DMS53 (cell line): ENCODE data around the gene LRMDA.

ENCODE experiments used
- DNase-seq: peaks from one replicate; lab custom pipeline; 2025; lab: John Stamatoyannopoulos, UW

Gene LRMDA

DNA sequence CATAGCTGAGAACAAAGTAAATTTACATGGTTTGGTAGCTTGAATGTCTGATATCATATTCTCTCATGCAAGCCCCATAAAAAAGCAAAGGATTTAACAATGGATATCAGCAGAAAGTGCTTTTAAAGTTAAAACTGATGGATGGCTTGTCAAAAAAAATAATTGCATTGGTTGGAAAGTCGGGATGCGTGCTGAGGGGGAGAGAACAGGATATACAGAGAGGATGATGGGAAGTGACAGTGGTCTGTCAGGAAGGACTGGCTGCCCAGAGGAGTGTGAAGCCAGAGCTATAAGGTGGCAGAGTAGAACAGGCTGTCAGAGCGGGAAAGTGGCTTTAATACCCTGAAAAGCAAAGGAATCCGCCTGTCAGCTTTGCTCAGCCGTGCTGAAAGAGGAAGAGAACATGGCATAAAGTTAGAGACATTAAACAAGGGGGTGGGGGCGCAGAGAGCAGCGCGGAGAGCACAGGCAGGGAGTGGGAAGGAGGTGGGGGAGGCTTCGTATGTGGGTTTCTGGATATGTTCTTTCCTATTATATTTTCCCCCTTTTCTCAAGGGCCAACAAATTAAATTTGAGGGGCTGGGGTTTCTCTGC lies 493.0 kb downstream of the LRMDA start:
- DNase-seq = no peak

GRCh38 chr10:75925999-75926398 lies 494.6 kb downstream of the LRMDA start:
- no peak for DNase-seq

- DNase-seq = no peak
Observed at GRCh38 chr10:75926763-75927162, 495.3 kb downstream of the LRMDA start.

GRCh38 chr10:75928231-75928630 lies 496.8 kb downstream of the LRMDA start:
- DNase-seq = no peak

DNA sequence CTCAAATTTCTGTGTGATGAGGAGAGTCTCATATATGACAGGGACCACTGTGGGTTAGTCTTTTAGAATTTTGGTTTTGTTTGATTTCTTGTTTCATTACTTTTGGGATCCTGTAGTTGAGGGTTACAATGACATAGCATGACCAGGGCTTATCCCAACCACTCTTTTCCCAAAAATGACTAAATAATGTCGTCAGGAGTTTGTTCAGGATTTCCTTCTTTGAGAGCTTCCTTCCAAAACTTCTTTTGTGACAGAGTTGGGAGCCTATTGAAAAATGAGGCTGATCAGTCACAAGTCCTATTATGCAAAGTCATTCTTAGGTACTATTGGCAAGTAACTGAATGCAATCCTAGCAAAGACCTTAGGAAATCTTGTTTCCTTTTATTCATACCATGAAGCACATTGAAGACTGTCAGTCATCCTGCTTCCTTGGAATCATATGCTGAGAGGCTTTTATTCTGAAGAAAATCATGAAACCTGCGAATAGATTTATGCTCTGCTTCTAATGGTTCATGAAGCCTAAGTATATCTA lies 498.3 kb downstream of the LRMDA start:
- no peak for DNase-seq

DNA sequence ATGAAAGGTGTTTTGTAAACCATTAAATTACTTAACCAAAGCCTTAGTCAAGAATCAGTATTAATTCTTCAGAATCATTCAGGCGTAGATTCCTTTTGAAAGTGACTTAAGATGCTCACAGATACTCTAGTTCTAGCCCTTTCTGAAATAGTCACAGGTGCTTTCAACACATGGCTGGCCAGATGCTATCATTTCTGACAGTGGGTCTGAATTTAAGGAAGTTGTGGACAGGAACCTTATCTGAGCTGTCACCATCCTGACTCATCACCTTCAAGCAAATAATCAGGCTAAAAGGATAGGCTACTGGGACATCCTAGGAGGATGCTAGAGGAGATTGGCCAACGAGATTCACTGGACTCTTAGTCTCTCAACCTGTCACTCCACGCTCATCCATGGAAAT lies 501.5 kb downstream of the LRMDA start:
- peak; percentile 7 for DNase-seq

GRCh38 chr10:75935240-75935639 lies 503.8 kb downstream of the LRMDA start:
- DNase-seq = no peak

- DNase-seq = peak; percentile 4
Observed at GRCh38 chr10:75935650-75936400, 504.4 kb downstream of the LRMDA start.

DNA sequence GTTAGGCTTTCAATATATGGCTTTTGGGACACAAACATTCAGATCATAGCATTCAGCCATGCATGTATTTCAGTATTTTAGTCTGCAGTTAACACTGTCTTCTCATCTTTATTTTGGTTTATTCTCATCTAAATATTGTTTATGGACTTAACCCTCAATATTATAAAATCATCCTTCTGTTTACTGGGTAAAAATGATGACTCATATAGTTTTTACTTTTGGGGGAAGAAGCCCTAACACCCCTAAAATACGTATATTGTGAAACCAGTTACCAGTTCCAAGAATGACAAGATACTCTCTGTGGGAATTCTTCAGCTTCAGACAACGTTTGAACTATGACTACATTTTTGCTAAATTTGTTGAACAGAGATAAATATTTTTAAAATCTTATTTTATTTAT lies 505.4 kb downstream of the LRMDA start:
- DNase-seq = no peak

- DNase-seq = no peak
Observed at GRCh38 chr10:75937823-75938222, 506.4 kb downstream of the LRMDA start.

DNA sequence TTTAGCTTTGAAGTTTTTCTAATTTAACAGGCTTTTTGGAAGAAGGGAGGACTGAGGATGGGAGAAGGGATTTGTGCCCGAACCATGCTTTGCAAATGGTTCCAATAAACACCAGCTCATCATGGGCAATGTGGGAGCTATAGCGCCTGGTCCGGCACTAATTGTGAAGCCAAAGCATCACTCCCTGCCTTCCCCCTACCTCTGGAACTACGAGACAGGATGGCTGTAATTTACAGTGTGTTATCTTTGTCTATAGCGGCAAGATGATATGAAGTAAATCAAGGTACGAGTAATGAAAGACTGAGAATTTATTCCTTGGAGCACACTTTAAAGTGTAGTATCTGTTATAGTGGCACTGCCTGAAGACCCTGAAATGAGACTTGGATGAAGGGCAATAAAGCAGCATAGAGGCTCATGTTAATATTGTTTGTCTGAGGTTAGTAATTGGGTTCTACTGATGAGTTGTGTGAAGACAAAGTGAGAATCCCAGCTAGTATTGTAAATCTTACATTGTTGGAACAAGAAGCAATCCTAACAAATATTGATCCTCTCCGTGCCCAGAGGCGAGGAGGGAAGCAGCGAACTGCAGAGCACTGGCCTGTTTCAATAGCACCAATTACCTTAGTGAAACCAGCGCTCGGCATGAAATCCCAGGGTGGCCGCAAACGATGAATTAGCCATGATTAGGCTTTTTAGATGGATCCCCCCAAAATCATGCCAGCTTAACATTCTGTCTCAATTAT lies 507.1 kb downstream of the LRMDA start:
- DNase-seq = no peak

- no peak for DNase-seq
Observed at GRCh38 chr10:75939541-75939940, 508.1 kb downstream of the LRMDA start.

GRCh38 chr10:75940742-75941141 lies 509.3 kb downstream of the LRMDA start:
- no peak for DNase-seq

GRCh38 chr10:75941223-75941801 lies 509.9 kb downstream of the LRMDA start:
- DNase-seq = no peak

GRCh38 chr10:75944061-75944460 lies 512.6 kb downstream of the LRMDA start:
- DNase-seq = no peak

- DNase-seq = no peak
Observed at GRCh38 chr10:75948583-75948982, 517.2 kb downstream of the LRMDA start.

GRCh38 chr10:75950307-75950706 lies 518.9 kb downstream of the LRMDA start:
- no peak for DNase-seq

DNA sequence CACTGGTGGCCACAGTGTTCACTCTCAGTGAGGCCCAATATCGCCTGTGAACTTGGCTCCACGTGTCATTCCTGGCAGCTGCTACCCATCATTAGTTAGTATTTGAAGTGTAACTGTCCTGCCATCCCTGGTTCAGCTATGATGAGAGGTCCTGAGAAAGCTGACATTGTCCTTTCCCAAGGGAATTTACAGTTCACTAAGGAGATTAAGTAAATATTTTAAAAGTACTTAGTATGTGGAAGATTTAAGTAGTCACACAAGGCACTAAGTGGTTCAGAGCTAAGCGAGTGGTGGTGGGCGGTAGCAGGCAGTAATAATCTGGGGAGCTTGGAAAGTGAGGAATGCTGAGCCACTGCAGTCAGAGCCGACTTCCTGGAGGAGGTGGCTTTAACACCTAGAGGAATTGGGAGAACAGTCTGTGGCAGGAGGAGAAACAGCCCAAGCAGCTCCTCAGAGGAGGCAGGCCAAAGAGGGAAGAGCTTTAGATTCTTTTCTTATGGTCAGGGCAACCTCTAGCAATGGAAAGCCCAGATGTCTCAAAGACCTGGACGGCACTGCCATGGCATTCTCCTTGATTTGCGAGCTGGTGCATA lies 519.7 kb downstream of the LRMDA start:
- no peak for DNase-seq

DNA sequence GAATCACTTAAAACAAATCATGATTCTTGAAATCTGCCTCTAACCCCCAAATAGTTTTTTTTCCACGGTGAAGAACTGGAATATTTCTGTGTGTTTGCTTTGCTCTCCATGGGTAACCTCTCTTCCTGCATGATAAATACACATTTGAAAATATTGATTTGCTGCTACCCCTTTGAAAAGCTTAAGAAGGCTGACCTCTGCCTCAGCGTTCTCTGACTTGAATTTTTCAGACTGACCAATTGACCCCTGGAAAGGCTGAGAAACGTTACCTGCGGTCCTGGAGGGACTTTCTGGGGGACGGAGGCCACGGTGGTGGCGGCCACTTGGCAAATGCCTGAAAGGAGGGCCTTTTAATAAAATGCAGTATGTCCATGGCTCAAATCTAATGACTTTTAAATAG lies 520.2 kb downstream of the LRMDA start:
- DNase-seq = no peak

- no peak for DNase-seq
Observed at GRCh38 chr10:75952093-75952492, 520.7 kb downstream of the LRMDA start.

DNA sequence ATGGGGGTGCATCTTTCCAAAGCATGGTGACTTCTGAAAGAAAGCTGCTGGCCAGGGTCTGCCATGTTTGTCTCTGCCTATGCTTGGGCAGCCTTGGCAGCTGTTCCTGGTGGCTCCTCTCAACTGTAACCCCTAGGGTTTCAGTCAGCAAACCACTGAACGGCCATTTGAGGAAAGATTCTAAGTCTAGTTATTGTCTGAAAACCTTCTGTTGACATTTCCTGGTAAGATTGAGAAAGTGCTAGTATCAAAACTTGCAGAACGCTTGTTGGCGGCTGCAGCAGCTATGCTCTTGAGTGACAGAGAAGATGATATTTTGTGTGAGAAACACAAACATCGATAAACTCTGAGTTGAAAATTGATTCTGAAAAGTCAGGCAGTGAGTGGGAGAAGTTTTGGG lies 523.1 kb downstream of the LRMDA start:
- DNase-seq = no peak

DNA sequence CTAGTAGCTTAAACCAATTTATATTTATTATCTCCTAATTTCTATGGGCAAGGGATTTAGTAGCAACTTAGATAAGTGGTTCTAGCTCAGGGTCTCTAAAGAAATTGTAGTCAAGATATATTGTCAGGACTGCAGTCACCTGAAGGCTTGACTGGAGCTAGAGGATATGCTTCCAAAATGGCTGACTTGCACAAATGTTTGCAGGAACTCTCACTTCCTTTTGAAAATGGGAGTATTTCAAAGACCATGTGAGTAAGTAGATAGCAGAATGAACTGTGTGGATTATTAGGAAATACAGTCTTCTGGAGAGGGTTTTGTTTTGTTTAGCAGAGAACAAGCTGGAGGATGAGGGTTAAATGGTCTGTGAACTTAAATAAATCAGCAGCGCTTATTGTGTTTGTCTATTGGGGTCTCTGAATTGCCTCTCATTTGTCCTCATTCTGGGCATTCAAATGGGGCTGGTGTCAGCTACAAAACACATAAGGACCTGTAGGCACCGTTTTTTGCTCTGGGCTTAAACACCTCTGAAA lies 524.6 kb downstream of the LRMDA start:
- DNase-seq = no peak
